Measurements from ENCODE around the gene ITGA1.

Gene ITGA1

DNA sequence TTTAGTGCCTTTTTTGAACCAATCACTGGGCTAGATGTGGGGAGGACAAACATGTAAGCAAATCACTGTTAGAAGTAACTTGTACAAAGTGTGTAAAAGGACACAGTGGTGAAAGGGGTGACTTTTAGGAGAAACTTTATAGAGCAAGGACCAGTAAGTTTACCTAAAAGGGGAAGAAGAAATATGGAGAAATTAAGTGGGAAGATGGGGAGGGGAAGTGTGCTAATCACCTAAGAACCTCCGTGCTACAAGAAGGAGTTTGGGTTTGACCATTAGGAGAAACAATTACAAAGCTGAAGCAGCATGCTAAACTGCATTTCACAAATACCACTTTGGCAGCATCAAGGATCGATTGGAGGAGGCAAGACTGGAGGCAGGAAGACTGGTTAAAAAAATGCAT is 17.3 kb downstream of the ITGA1 start:
- H3K4me3 ChIP-seq (ENCODE audit: low read depth, low read length), result no peak overlapping the region
- no peak for DNase-seq (ENCODE audit: low read depth)
- TF ChIP-seq, protein P1, sequence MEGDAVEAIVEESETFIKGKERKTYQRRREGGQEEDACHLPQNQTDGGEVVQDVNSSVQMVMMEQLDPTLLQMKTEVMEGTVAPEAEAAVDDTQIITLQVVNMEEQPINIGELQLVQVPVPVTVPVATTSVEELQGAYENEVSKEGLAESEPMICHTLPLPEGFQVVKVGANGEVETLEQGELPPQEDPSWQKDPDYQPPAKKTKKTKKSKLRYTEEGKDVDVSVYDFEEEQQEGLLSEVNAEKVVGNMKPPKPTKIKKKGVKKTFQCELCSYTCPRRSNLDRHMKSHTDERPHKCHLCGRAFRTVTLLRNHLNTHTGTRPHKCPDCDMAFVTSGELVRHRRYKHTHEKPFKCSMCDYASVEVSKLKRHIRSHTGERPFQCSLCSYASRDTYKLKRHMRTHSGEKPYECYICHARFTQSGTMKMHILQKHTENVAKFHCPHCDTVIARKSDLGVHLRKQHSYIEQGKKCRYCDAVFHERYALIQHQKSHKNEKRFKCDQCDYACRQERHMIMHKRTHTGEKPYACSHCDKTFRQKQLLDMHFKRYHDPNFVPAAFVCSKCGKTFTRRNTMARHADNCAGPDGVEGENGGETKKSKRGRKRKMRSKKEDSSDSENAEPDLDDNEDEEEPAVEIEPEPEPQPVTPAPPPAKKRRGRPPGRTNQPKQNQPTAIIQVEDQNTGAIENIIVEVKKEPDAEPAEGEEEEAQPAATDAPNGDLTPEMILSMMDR (IDR thresholded peaks at IDR 0.05; ENCODE audit: insufficient read depth, low read depth, low read length, missing control alignments), result no peak

DNA sequence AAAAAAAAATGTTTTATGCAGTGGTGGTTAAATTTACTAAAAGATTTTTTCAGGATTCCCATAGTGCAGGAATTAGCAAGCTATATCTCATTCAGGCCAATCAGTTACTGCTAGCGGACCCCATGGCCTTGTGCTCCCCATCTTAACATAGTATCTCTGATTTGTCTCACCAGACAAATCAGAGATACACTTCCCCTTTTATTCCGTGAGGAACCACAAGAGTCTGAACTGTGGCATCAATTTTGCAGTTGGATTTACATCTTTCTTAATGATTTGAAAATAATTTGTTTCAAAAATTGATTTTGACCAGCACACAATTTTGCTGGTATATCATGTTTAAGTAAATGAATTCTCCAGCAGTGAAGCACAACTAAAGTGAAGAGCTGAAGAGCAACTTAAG is 17.9 kb downstream of the ITGA1 start:
- TF ChIP-seq, protein P1 (IDR thresholded peaks at IDR 0.05; ENCODE audit: insufficient read depth, low read depth, low read length, missing control alignments), result no peak
- DNase-seq (ENCODE audit: low read depth), result no peak
- no peak overlapping the region for H3K4me3 ChIP-seq (ENCODE audit: low read depth, low read length)

DNA sequence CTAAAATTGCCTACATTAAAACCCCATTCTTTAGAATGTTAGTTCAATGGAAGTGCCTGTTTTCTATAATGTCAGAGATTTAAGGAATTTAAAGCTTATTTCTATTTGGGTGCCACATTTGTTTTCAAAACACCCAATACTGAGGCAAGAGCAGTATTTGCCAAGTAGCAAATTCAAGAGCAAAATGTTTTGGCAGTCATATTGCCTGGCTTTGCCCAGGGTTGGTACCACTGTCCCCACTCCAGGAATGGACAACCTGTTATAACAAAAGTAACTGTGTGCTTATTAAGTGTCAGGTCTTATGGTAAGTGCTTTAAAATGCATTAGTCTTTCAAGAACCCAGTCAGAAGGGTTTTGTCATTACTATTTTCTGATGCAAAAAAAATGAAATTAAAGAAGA is 19.3 kb downstream of the ITGA1 start:
- TF ChIP-seq, protein P1 (IDR thresholded peaks at IDR 0.05; ENCODE audit: insufficient read depth, low read depth, low read length, missing control alignments), result no peak
- no peak overlapping the region for H3K4me3 ChIP-seq (ENCODE audit: low read depth, low read length)
- no peak for DNase-seq (ENCODE audit: low read depth)

DNA sequence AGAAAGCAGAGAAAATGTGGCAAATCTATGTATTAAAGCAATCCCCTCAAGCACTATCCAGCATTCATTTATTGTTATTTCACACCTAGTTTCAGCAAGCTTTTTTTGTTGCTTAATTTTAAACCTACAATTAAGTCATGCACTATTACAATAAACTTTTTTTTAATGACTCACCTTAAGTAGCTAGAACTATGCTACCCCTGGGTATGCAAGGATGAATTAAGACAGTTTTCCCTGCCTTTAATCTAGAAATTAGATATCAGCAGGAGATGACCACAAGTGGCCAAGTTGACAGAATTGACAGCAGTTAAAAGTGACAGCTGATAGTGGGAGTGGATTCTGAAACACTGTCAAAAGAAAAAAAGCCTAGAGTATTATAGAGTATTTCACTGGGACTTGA is 20.0 kb downstream of the ITGA1 start:
- DNase-seq (ENCODE audit: low read depth), result no peak
- H3K4me3 ChIP-seq (ENCODE audit: low read depth, low read length), result no peak overlapping the region
- TF ChIP-seq, protein P1 (IDR thresholded peaks at IDR 0.05; ENCODE audit: insufficient read depth, low read depth, low read length, missing control alignments), result no peak

DNA sequence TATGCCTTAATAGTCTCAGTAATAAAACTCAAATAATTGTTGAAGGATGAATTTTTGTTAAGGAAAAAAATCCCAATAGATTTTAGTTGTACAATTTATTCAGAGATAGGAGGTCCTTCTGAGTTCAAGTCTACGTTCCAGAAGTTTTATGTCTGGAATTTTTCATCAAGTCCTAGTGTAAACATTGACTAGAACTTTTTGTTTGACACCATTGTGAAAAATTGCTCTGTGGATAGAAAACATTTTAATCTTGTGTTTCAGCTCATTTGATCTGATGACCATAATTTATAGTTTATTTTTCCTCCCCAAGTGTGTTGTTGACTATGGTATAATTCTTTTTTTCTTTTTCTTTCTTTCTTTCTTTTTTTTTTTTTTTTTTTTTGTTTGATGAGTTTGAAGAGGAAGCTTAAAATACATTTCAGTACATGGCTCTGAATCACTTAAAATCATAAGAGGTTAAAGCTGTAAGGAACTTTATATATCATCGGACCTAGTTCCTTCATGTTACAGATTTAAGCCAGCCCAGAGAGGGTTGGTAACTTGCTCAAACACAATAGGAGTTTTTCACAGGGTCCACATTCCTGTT is 20.7 kb downstream of the ITGA1 start:
- no peak overlapping the region for H3K4me3 ChIP-seq (ENCODE audit: low read depth, low read length)
- DNase-seq (ENCODE audit: low read depth), result no peak
- TF ChIP-seq, protein P1 (IDR thresholded peaks at IDR 0.05; ENCODE audit: insufficient read depth, low read depth, low read length, missing control alignments), result no peak

DNA sequence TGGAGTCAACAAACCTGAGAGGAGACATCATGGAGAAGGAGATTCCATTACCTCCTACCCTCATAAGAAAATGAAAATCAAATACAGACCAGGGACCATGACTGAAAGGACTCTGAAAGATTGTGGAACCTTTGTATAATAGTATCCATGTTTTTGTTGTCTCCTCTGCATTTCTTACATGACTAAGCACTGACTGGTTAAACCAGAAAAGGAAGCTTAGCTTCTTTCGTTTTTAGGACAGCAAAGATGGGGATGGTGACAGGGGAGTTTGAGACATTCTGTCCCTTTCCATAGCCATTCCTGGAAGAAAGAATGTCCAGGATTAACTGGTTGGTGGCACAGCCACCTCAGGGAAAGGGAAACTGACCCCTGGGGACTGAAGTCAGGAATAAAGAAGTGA is 22.2 kb downstream of the ITGA1 start:
- TF ChIP-seq, protein P1 (IDR thresholded peaks at IDR 0.05; ENCODE audit: insufficient read depth, low read depth, low read length, missing control alignments), result no peak
- DNase-seq (ENCODE audit: low read depth), result no peak
- H3K4me3 ChIP-seq (ENCODE audit: low read depth, low read length), result no peak overlapping the region

DNA sequence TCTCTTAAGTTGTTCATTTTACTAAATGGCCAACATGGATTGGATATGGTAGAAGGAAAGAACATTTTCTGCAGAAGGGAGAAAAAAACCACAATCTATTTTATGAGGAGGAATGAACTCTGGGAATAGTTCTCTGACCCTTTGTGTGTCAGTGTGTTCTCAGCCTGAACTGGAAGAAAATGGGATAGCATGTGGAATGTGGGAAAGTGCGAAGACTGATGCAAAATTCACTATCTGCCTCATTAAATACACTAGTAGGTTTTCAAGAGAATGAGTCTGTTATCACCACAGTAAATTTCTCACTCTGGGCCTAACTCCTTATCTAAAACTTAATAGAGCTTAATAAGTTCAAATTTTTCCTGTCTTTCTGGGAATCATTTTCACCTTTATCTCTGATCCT is 22.7 kb downstream of the ITGA1 start:
- no peak for DNase-seq (ENCODE audit: low read depth)
- H3K4me3 ChIP-seq (ENCODE audit: low read depth, low read length), result no peak overlapping the region
- TF ChIP-seq, protein P1 (IDR thresholded peaks at IDR 0.05; ENCODE audit: insufficient read depth, low read depth, low read length, missing control alignments), result no peak
